Adrenal gland (tissue), 5 donors: ENCODE results near the gene COL19A1.

Experiments used
- POLR2A ChIP-seq, 2 donors: fragments of 450-650 bp; IDR thresholded peaks; one replicate each; pipeline ENCODE4 v1.6.1; 2017; ENCODE audit warnings: antibody characterized with exemption in 2 of 2, mild to moderate bottlenecking in 2 of 2, moderate library complexity in 1 of 2
- TF ChIP-seq, protein P1 (sequence below), 6 experiments: fragments of 450-650 bp in 4 of 6; fragments of 200-600 bp in 2 of 6; sonication (generic) in 1 of 6; IDR thresholded peaks; 1 replicate in 5 of 6; 2 replicates in 1 of 6; pipeline versions ENCODE4 v1.5.1 to v1.8.0; 2016 to 2021; ENCODE audit warnings: antibody characterized with exemption in 6 of 6, mild to moderate bottlenecking in 2 of 6, moderate library complexity in 1 of 6
- donor health status: DM: no; HTN: no; CAD: no.

DNA sequence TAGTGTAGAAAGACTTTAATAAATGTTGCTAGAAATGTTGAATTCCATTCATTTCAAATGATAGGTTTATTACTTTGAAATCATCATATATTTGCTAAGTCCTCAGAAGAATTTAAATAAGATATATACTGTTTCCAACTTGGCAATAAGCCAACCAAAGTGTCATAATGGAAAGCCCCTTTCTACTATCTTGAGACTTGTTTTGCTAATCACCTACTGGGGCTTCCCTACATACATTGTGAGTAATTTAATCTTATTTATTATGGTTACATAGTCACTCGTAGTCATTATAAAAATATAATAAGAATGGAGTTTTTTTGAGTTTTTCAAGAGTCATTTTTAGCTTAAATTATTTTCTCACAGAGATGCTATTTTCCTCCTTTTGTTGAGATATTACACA lies 20.7 kb downstream of the COL19A1 start:
- TF ChIP-seq, protein P1, sequence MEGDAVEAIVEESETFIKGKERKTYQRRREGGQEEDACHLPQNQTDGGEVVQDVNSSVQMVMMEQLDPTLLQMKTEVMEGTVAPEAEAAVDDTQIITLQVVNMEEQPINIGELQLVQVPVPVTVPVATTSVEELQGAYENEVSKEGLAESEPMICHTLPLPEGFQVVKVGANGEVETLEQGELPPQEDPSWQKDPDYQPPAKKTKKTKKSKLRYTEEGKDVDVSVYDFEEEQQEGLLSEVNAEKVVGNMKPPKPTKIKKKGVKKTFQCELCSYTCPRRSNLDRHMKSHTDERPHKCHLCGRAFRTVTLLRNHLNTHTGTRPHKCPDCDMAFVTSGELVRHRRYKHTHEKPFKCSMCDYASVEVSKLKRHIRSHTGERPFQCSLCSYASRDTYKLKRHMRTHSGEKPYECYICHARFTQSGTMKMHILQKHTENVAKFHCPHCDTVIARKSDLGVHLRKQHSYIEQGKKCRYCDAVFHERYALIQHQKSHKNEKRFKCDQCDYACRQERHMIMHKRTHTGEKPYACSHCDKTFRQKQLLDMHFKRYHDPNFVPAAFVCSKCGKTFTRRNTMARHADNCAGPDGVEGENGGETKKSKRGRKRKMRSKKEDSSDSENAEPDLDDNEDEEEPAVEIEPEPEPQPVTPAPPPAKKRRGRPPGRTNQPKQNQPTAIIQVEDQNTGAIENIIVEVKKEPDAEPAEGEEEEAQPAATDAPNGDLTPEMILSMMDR (IDR thresholded peaks at IDR 0.05) = no peak
- TF ChIP-seq POLR2A (IDR thresholded peaks at IDR 0.05) = no peak
